IMR-90 (cell line): ENCODE measurements around the gene MAPRE2. TPM values are rescaled to one million over a fixed set of nuclear protein-coding genes. Genes with fewer than 3 reads are reported as not detected.

ENCODE experiments used
- ATAC-seq: fragments of 200-7000 bp; cut with Tn5 transposase; 2 replicates; pipeline ENCODE4 v1.9.1; 2020; ENCODE audit warnings: low read depth, mild to moderate bottlenecking, moderate library complexity
- BruUV-seq: library from RNA; stranded (reverse); fragments of 400-500 nt; replicated peaks from 2 replicates; lab custom pipeline; 2021; lab: Mats Ljungman, UMichigan
- CTCF ChIA-PET: fragments of 300-600 bp; formaldehyde crosslinking; extraction: SDS; loops from one replicate; lab custom pipeline; 2021; ENCODE audit warnings: antibody characterized with exemption; lab: Yijun Ruan, JAX
- POLR2A ChIA-PET: fragments of 300-600 bp; sonication (Branson Sonifier 250); formaldehyde crosslinking; loops from one replicate; lab custom pipeline; 2022; ENCODE audit warnings: antibody characterized with exemption; ENCODE audit not compliant: unreplicated experiment; lab: Charles Lee
- DNase-seq: peaks from one replicate; pipeline ENCODE4 v3.0.0; 2013
- H2AFZ ChIP-seq: replicated peaks from 2 replicates; pipeline ENCODE3; 2013; ENCODE audit warnings: low read length, mild to moderate bottlenecking; ENCODE audit not compliant: poor library complexity
- H2AK5ac ChIP-seq: 2 replicates; pipeline ENCODE4 v1.6.1; 2013; ENCODE audit warnings: low read depth, low read length, inconsistent platforms
- H2AK9ac ChIP-seq: replicated peaks from 2 replicates; pipeline ENCODE3; 2013; ENCODE audit warnings: mild to moderate bottlenecking, low read depth, low read length, moderate library complexity; ENCODE audit not compliant: poor library complexity
- H2BK120ac ChIP-seq: 2 replicates; pipeline ENCODE4 v1.6.1; 2013; ENCODE audit warnings: low read depth, low read length, inconsistent platforms
- H2BK15ac ChIP-seq: 3 replicates; pipeline ENCODE4 v1.6.1; 2013; ENCODE audit warnings: low read depth, low read length, inconsistent platforms
- H2BK20ac ChIP-seq: 2 replicates; pipeline ENCODE4 v1.6.1; 2013; ENCODE audit warnings: low read depth, mild to moderate bottlenecking, inconsistent platforms, low read length, moderate library complexity
- H2BK5ac ChIP-seq: 2 replicates; pipeline ENCODE4 v1.6.1; 2013; ENCODE audit warnings: mild to moderate bottlenecking, low read depth, low read length, inconsistent platforms; ENCODE audit not compliant: poor library complexity, severe bottlenecking
- H3K14ac ChIP-seq: replicated peaks from 2 replicates; pipeline ENCODE4 v1.6.1; 2013; ENCODE audit warnings: low read depth, low read length, inconsistent platforms
- H3K18ac ChIP-seq: 2 replicates; pipeline ENCODE4 v1.6.1; 2013; ENCODE audit warnings: low read depth, low read length, control low read depth
- H3K23ac ChIP-seq: 2 replicates; pipeline ENCODE4 v1.6.1; 2013; ENCODE audit warnings: low read depth, low read length, inconsistent platforms
- H3K27ac ChIP-seq: 2 replicates; pipeline ENCODE4 v1.5.1; 2013; ENCODE audit warnings: mild to moderate bottlenecking, control low read depth, low read length; ENCODE audit not compliant: insufficient read depth
- H3K27me3 ChIP-seq: 2 replicates; pipeline ENCODE4 v1.6.1; 2013; ENCODE audit warnings: low read length; ENCODE audit not compliant: control insufficient read depth, insufficient read depth
- H3K36me3 ChIP-seq: 2 replicates; pipeline ENCODE4 v1.6.1; 2013; ENCODE audit warnings: low read length, mixed read lengths; ENCODE audit not compliant: control insufficient read depth, insufficient read depth
- H3K4ac ChIP-seq: 2 replicates; pipeline ENCODE4 v1.6.1; 2013; ENCODE audit warnings: low read depth, low read length, inconsistent platforms
- H3K4me1 ChIP-seq: 2 replicates; pipeline ENCODE4 v1.6.1; 2013; ENCODE audit warnings: low read length, mixed read lengths; ENCODE audit not compliant: control insufficient read depth, insufficient read depth
- H3K4me2 ChIP-seq: 2 replicates; pipeline ENCODE4 v1.6.1; 2013; ENCODE audit warnings: low read depth, mild to moderate bottlenecking, control low read depth, low read length, moderate library complexity
- H3K4me3 ChIP-seq: 2 replicates; pipeline ENCODE4 v1.5.1; 2013; ENCODE audit warnings: low read depth, mild to moderate bottlenecking, control low read depth, low read length, moderate library complexity; ENCODE audit not compliant: insufficient read depth
- H3K56ac ChIP-seq: 2 replicates; pipeline ENCODE4 v1.6.1; 2013; ENCODE audit warnings: low read length, inconsistent platforms; ENCODE audit not compliant: insufficient read depth; ENCODE audit errors: extremely low read depth
- H3K79me1 ChIP-seq, 2 experiments: 2 replicates each; pipeline ENCODE4 v1.6.1; 2013; ENCODE audit warnings: low read length in 2 of 2, inconsistent platforms in 1 of 2, low read depth in 1 of 2
- H3K9ac ChIP-seq: 2 replicates; pipeline ENCODE4 v1.6.1; 2013; ENCODE audit warnings: low read depth, low read length, control low read depth
- H3K9me1 ChIP-seq: 2 replicates; pipeline ENCODE4 v1.6.1; 2013; ENCODE audit warnings: low read length, inconsistent platforms; ENCODE audit not compliant: insufficient read depth
- H3K9me3 ChIP-seq: 2 replicates; pipeline ENCODE4 v1.6.1; 2013; ENCODE audit warnings: low read length; ENCODE audit not compliant: control insufficient read depth, insufficient read depth
- H4K20me1 ChIP-seq: 2 replicates; pipeline ENCODE4 v1.6.1; 2013; ENCODE audit warnings: low read length, inconsistent platforms; ENCODE audit not compliant: insufficient read depth
- H4K5ac ChIP-seq: 2 replicates; pipeline ENCODE4 v1.6.1; 2013; ENCODE audit warnings: mild to moderate bottlenecking, low read depth, low read length, control low read depth
- H4K8ac ChIP-seq, 2 experiments: 2 replicates each; pipeline ENCODE4 v1.6.1; 2013; ENCODE audit warnings: low read depth in 2 of 2, low read length in 2 of 2, control low read depth in 1 of 2, inconsistent platforms in 1 of 2
- H4K91ac ChIP-seq: 2 replicates; pipeline ENCODE4 v1.6.1; 2013; ENCODE audit warnings: low read depth, low read length, inconsistent platforms; ENCODE audit not compliant: insufficient read depth
- MAFK ChIP-seq: IDR thresholded peaks from 2 replicates; pipeline ENCODE4 v1.6.1; 2012; ENCODE audit warnings: low read depth, low read length, improper control_type of control experiment
- MXI1 ChIP-seq: IDR thresholded peaks from 2 replicates; pipeline ENCODE4 v1.6.1; 2012; ENCODE audit warnings: low read depth, mild to moderate bottlenecking, low read length, moderate library complexity, borderline replicate concordance
- RAD21 ChIP-seq: IDR thresholded peaks from 2 replicates; pipeline ENCODE4 v1.6.1; 2012; ENCODE audit warnings: low read length, improper control_type of control experiment
- WGBS, 2 experiments: methylation state at CpG; one replicate each; pipeline versions ENCODE4 v1.1.5 to v1.1.7; 2013; ENCODE audit warnings: missing lambda C conversion rate in 2 of 2; ENCODE audit not compliant: insufficient read length in 1 of 2; ENCODE audit errors: extremely low coverage in 2 of 2; 5-methylcytosine and 5-hydroxymethylcytosine counted together
- dilution Hi-C: fragments of 300-500 bp; cut with HindIII; formaldehyde crosslinking; loops from one replicate; pipeline ENCODE4 v1.14.3; 2018; ENCODE audit warnings: low sequenced_read_pairs; ENCODE audit not compliant: unreplicated experiment
- in situ Hi-C: fragments of 300-500 bp; cut with MboI; formaldehyde crosslinking; loops from 3 replicates; pipeline ENCODE4 v1.14.3; 2019; ENCODE audit warnings: low sequenced_read_pairs, inconsistent platforms, mixed read lengths
- intact Hi-C: fragments of 100-400 bp; cut with micrococcal nuclease; formaldehyde crosslinking; loops from 2 replicates; pipeline ENCODE4 v1.10.0; 2022
- polyA plus RNA-seq, 3 experiments: library from polyadenylated mRNA; depleted of rRNA; stranded (reverse); fragments of >200 nt; gene quantifications; 2 replicates each; pipeline ENCODE4 v1.2.3, GENCODE V29; 2012; ENCODE audit warnings: low replicate concordance in 1 of 3
- total RNA-seq: library from RNA; depleted of rRNA; stranded (reverse); fragments of >200 nt; gene quantifications from 2 replicates; pipeline ENCODE4 v1.2.3, GENCODE V29; 2012

Gene MAPRE2
- total and polyA plus RNA-seq, 2 of the 4 experiments (the other 2 are of a cell fraction): 19.6 to 23.8 TPM

GRCh38 chr18:35000457-35000856, 40.8 kb upstream of the MAPRE2 start:
- Histone ChIP-seq H4K8ac (no peak overlapping the region), H3K56ac (no peak overlapping the region), H3K4me2 (no peak overlapping the region), H4K91ac (no peak overlapping the region), H2BK120ac (no peak overlapping the region), H3K27ac (no peak overlapping the region), H3K18ac (no peak overlapping the region), H3K9me3 (no peaks in the 10 kb centered on the region), H2AK5ac (no peak overlapping the region), H3K9me1 (no peaks in the 10 kb centered on the region), H4K5ac (no peak overlapping the region), H3K4me1 (no peaks in the 10 kb centered on the region), H3K27me3 (peaks cover 3% of the 10 kb centered on the region; the same call in 1 of the 2 replicates), H3K79me1 (no peaks in the 10 kb centered on the region), H4K20me1 (no peaks in the 10 kb centered on the region), H2BK20ac (no peak overlapping the region), H3K14ac (no peak overlapping the region), H3K9ac (no peak overlapping the region), H3K36me3 (no peaks in the 10 kb centered on the region), H3K23ac (no peak overlapping the region), H3K4ac (no peak overlapping the region), H2AK9ac (no peak overlapping the region), H3K4me3 (no peak overlapping the region), H2BK5ac (no peak overlapping the region), H2BK15ac (no peak overlapping the region), H2AFZ (no peak overlapping the region)
- no TSS peak for BruUV-seq
- ATAC-seq (no peak), DNase-seq (no peak)
- no peak for TF ChIP-seq MXI1
- TF ChIP-seq RAD21: no peak
- no peak for TF ChIP-seq MAFK
- POLR2A ChIA-PET: no interaction called here
- no CpG with 5 or more reads among the region's 3 CpGs for WGBS, 2 experiments
- CTCF ChIA-PET: interaction anchor here (0.6 kb wide), 1 partner anchor 119 kb away, joined by 3 read pairs; no protein-coding TSS in a partner anchor
- in situ Hi-C loops: loop anchor here (5.0 kb wide), 1 partner anchor 142 kb away; no protein-coding TSS in a partner anchor
- dilution Hi-C loops: no loop called here
- intact Hi-C loops: no loop called here
